Ovary (tissue), 9 donors: ENCODE data around the gene SLC6A12. TPM values are rescaled to one million over a fixed set of nuclear protein-coding genes. Genes with fewer than 3 reads are reported as not detected.
A peak's percentile ranks its signal among the peaks of the same experiment; 100 is the strongest.

Experiments used
- DNase-seq, 5 donors: peaks; one replicate each; pipeline ENCODE4 v3.0.0-alpha.2; 2019 to 2020
- H3K27ac ChIP-seq, 2 donors: fragments of 200-600 bp; one replicate each; pipeline versions ENCODE4 v1.5.1 to v1.8.0; 2019 to 2022
- H3K27me3 ChIP-seq: fragments of 200-600 bp; one replicate; pipeline ENCODE4 v1.8.0; 2022
- H3K36me3 ChIP-seq: fragments of 200-600 bp; sonication (generic); one replicate; pipeline ENCODE4 v1.5.1; 2019
- H3K4me1 ChIP-seq: one replicate; pipeline ENCODE4 v1.8.1; 2013; ENCODE audit warnings: mild to moderate bottlenecking, moderate library complexity; ENCODE audit not compliant: insufficient read depth
- H3K4me3 ChIP-seq: fragments of 200-600 bp; sonication (generic); one replicate; pipeline ENCODE4 v1.5.1; 2017
- H3K9me3 ChIP-seq, 2 donors: fragments of 200-600 bp in 1 of 2; sonication (generic) in 1 of 2; one replicate each; pipeline versions ENCODE4 v1.5.1 to v1.8.1; 2013 to 2019; ENCODE audit warnings: mild to moderate bottlenecking in 1 of 2, moderate library complexity in 1 of 2
- CTCF ChIP-seq, 3 donors: fragments of 450-650 bp in 2 of 3; fragments of 200-600 bp in 1 of 3; IDR thresholded peaks; one replicate each; pipeline versions ENCODE4 v1.5.1 to v1.8.0; 2016 to 2022; ENCODE audit warnings: antibody characterized with exemption in 3 of 3, mild to moderate bottlenecking in 1 of 3
- EP300 ChIP-seq: sonication (generic); formaldehyde crosslinking; IDR thresholded peaks from one replicate; pipeline ENCODE4 v1.6.1; 2017; ENCODE audit warnings: antibody characterized with exemption
- POLR2A ChIP-seq: fragments of 450-650 bp; IDR thresholded peaks from one replicate; pipeline ENCODE4 v1.6.1; 2017; ENCODE audit warnings: antibody characterized with exemption, mild to moderate bottlenecking, moderate library complexity
- WGBS, 3 donors: extraction: QIAGEN DNeasy Blood & Tissue Kit in 1 of 3; methylation state at CpG; one replicate each; pipeline versions ENCODE4 v1.1.5 to v1.1.7; 2013 to 2017; 5-methylcytosine and 5-hydroxymethylcytosine counted together
- intact Hi-C, 4 donors: fragments of 100-400 bp; cut with DNase I; formaldehyde crosslinking; loops; one replicate each; pipeline versions ENCODE4 v1.11.0 to v1.15.1; 2022 to 2023
- polyA plus RNA-seq, 2 donors: library from polyadenylated mRNA; stranded (reverse); fragments of 200-250 nt in 1 of 2; fragments of 350-450 nt in 1 of 2; fragmentation: Illumina TruSeq in 1 of 2; extraction: RNeasy Lipid Tissue Mini Kit (QIAGEN cat#74804) in 1 of 2; gene quantifications; one replicate each; pipeline ENCODE4 v1.2.3, GENCODE V29; 2013 to 2014
- total RNA-seq, 7 donors: library from RNA; depleted of rRNA in 2 of 7; stranded (reverse); fragments of >200 nt in 2 of 7; fragmentation: NEBNext Ultra II Directional in 3 of 7; extraction: Animal tissue kit (Norgen Biotek cat#: 25700) in 3 of 7; gene quantifications; one replicate each; pipeline versions ENCODE4 v1.1.0 to v1.2.4, GENCODE V29; 2016 to 2023
- donor health status: DM: no; HTN: no; CAD: no; lungs with moderate emphysema.
- donor health status: DM: no; HTN: no; CAD: no.
- donor health status: Bipolar disorder and iron deficiency.
- donor health status: DM: yes; HTN: yes; CAD: no.
- donor health status: DM: no; HTN: no; CAD: no.
- donor health status: DM: yes; HTN: yes; CAD: no.

SLC6A12 gene
- total and polyA plus RNA-seq, 9 donors: 0.24 to 7.5 (median 1.5) TPM; not detected in 1

GRCh38 chr12:220946-221550, 7.1 kb upstream of the SLC6A12 start:
- intact Hi-C loops: no loop called here
- no peaks in the 10 kb centered on the region for H3K4me1 ChIP-seq
- TF ChIP-seq POLR2A (no peak), EP300 (no peak), CTCF (IDR thresholded peaks at IDR 0.05) (no peak)
- WGBS, 3 donors: 81 to 84% (median 83%) methylated on average over 14 to 19 of the region's 19 CpGs
- H3K27ac ChIP-seq: no peak overlapping the region
- no peaks in the 10 kb centered on the region for H3K36me3 ChIP-seq
- H3K27me3 ChIP-seq: no peaks in the 10 kb centered on the region
- no peaks in the 10 kb centered on the region for H3K9me3 ChIP-seq
- DNase-seq: no peak
- no peak overlapping the region for H3K4me3 ChIP-seq

DNA sequence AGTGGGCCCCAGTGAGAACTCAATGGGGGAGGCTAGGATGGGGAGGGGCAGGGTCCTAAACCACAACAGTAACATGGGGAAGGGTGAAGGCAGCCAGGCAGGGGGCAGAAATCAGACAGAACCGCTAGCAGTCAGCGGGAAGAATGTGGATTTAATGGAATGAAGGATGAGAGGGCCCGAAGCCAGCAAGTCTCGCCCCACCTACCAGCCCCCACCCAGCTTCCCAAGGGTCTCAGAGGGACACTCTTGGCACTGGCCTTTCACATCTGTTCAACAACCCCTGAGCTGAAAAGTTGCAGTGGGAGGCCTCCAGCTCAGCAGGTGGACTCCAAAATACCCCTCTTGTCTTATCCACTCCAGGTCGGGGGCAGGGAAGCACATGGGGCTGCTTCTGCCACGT, 6.5 kb upstream of the SLC6A12 start:
- Histone ChIP-seq H3K4me1 (no peaks in the 10 kb centered on the region), H3K27me3 (no peaks in the 10 kb centered on the region), H3K27ac (no peak overlapping the region), H3K9me3 (no peaks in the 10 kb centered on the region), H3K4me3 (no peak overlapping the region), H3K36me3 (no peaks in the 10 kb centered on the region)
- TF ChIP-seq EP300 (no peak), POLR2A (no peak), CTCF (IDR thresholded peaks at IDR 0.05) (no peak)
- no peak for DNase-seq
- WGBS, 3 donors: 47 to 61% (median 50%) methylated on average over 6 of the region's 6 CpGs
- intact Hi-C loops: no loop called here

GRCh38 chr12:219891-220352, 6.0 kb upstream of the SLC6A12 start:
- no peak overlapping the region for H3K27ac ChIP-seq
- no peaks in the 10 kb centered on the region for H3K36me3 ChIP-seq
- H3K27me3 ChIP-seq: no peaks in the 10 kb centered on the region
- H3K9me3 ChIP-seq: no peaks in the 10 kb centered on the region
- peak in 2 of 5 donors; percentile 31 to 62 for DNase-seq
- intact Hi-C loops: no loop called here
- no peak overlapping the region for H3K4me3 ChIP-seq
- TF ChIP-seq CTCF (IDR thresholded peaks at IDR 0.05) (no peak), POLR2A (no peak), EP300 (no peak)
- WGBS, 3 donors: 41 to 53% (median 43%) methylated on average over 15 to 17 of the region's 17 CpGs
- H3K4me1 ChIP-seq: no peaks in the 10 kb centered on the region

DNA sequence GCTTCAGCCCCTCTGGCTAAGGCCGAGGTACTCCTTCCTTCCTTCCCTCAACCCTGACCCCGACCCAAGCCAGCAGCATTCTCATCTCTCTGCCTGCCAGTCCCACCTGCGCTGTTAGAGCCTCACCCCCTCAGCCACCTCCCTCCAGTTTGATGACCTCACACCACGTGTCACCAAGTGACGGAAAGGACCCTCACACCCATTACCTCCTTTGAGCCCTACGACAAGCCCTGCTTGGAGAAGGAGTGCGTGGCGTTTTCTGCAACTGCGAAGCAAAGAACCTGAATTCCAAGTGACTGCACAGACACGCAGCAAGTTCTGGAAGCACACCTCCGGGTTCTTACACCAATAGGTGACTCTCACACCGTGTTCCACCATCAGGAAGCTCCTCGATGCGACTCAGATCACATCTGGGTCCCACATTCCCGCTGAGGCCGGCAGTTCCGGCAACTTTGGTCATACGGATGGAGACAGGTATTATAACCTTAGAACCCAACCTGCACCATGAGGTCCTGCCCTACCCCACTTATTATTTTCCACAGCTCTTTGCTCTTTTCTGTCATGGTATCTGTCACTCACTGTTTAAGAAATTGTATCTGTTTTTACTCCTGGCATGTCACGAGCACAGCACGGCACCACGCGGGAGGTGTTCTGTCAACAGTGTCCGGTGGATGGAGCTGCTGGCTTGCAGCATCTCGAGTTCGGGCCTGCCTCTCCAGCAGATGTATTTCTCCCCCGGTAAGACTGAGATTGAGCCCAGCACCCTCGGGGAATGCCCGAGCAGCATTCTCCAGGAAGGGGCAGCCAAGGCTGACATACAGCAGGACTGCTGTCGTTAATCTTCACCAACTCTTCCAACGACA, 5.0 kb upstream of the SLC6A12 start:
- WGBS, 3 donors: 71 to 77% (median 77%) methylated on average over 30 of the region's 30 CpGs
- Histone ChIP-seq H3K27me3 (no peaks in the 10 kb centered on the region), H3K4me1 (no peaks in the 10 kb centered on the region), H3K9me3 (no peaks in the 10 kb centered on the region), H3K27ac (no peak overlapping the region), H3K36me3 (no peaks in the 10 kb centered on the region), H3K4me3 (no peak overlapping the region)
- intact Hi-C loops: no loop called here
- TF ChIP-seq POLR2A: no peak
- no peak for TF ChIP-seq CTCF (IDR thresholded peaks at IDR 0.05)
- no peak for TF ChIP-seq EP300
- DNase-seq: no peak
